ENCODE measurements around the gene SPOCK2. TPM values are rescaled to one million over a fixed set of nuclear protein-coding genes. Genes with fewer than 3 reads are reported as not detected.

SPOCK2 gene
- total and polyA plus RNA-seq, 2 of the 13 experiments (the other 11 are each of a cell fraction or from before 2014, with no cell fraction given) = 8.6 to 30.6 TPM

DNA sequence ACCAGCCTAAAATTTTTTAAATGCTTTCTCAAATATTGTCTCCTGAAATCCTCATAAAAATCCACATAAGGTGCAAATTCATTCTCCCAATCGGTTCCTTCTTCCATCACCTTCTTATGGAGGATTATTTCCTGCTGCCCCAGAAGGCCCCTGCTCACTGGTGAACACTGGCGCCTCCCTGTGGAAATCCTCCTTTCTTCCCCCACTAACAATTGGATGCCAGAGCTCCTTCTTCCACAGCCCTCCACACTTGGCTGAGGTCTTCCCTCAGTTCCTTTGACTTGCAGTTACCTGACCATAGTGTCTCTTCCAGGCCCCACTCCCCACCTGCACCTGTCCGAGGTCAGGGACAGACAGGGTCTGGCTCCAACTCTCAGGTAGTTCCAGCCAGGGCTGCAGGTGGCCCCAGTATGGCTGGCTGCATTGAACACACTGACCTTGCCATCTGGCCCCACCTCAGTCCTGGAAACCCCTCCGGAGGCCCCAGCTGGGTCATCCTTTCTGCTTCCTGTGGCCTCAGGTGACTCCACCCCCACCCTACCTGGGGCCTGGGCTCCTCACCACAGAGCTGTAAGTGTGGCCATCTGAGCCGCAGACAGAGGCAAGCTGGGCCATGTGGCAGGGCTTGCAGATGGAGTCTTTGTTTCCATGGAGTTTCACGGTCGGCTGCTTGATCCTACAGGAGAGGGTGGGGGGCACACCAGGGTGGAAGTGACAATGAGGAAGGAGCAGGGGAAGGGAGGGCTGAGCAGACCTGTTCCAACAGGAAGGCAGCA lies 18.4 kb downstream of the SPOCK2 start (continued):
- TF ChIP-seq, protein P1, sequence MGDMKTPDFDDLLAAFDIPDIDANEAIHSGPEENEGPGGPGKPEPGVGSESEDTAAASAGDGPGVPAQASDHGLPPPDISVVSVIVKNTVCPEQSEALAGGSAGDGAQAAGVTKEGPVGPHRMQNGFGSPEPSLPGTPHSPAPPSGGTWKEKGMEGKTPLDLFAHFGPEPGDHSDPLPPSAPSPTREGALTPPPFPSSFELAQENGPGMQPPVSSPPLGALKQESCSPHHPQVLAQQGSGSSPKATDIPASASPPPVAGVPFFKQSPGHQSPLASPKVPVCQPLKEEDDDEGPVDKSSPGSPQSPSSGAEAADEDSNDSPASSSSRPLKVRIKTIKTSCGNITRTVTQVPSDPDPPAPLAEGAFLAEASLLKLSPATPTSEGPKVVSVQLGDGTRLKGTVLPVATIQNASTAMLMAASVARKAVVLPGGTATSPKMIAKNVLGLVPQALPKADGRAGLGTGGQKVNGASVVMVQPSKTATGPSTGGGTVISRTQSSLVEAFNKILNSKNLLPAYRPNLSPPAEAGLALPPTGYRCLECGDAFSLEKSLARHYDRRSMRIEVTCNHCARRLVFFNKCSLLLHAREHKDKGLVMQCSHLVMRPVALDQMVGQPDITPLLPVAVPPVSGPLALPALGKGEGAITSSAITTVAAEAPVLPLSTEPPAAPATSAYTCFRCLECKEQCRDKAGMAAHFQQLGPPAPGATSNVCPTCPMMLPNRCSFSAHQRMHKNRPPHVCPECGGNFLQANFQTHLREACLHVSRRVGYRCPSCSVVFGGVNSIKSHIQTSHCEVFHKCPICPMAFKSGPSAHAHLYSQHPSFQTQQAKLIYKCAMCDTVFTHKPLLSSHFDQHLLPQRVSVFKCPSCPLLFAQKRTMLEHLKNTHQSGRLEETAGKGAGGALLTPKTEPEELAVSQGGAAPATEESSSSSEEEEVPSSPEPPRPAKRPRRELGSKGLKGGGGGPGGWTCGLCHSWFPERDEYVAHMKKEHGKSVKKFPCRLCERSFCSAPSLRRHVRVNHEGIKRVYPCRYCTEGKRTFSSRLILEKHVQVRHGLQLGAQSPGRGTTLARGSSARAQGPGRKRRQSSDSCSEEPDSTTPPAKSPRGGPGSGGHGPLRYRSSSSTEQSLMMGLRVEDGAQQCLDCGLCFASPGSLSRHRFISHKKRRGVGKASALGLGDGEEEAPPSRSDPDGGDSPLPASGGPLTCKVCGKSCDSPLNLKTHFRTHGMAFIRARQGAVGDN (CRISPR knock-in tag; IDR thresholded peaks at IDR 0.05) = peak; percentile 64
- TF ChIP-seq, protein P2, sequence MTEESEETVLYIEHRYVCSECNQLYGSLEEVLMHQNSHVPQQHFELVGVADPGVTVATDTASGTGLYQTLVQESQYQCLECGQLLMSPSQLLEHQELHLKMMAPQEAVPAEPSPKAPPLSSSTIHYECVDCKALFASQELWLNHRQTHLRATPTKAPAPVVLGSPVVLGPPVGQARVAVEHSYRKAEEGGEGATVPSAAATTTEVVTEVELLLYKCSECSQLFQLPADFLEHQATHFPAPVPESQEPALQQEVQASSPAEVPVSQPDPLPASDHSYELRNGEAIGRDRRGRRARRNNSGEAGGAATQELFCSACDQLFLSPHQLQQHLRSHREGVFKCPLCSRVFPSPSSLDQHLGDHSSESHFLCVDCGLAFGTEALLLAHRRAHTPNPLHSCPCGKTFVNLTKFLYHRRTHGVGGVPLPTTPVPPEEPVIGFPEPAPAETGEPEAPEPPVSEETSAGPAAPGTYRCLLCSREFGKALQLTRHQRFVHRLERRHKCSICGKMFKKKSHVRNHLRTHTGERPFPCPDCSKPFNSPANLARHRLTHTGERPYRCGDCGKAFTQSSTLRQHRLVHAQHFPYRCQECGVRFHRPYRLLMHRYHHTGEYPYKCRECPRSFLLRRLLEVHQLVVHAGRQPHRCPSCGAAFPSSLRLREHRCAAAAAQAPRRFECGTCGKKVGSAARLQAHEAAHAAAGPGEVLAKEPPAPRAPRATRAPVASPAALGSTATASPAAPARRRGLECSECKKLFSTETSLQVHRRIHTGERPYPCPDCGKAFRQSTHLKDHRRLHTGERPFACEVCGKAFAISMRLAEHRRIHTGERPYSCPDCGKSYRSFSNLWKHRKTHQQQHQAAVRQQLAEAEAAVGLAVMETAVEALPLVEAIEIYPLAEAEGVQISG (CRISPR knock-in tag; IDR thresholded peaks at IDR 0.05) = no peak
- TF ChIP-seq, protein P3, sequence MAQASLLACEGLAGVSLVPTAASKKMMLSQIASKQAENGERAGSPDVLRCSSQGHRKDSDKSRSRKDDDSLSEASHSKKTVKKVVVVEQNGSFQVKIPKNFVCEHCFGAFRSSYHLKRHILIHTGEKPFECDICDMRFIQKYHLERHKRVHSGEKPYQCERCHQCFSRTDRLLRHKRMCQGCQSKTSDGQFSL (CRISPR knock-in tag; IDR thresholded peaks at IDR 0.05) = 0 out of 2 replicates have a peak, but pooled peaks have one; percentile 16
- TF ChIP-seq SMC3 (IDR thresholded peaks at IDR 0.05; ENCODE audit: low read length) (peak; percentile 49; the same call in 1 of the 2 replicates), RCOR2 (CRISPR knock-in tag; IDR thresholded peaks at IDR 0.05) (no peak), SIN3A (IDR thresholded peaks at IDR 0.05; ENCODE audit: borderline replicate concordance, low read depth, low read length) (no peak), MXD4 (CRISPR knock-in tag; IDR thresholded peaks at IDR 0.05) (0 out of 2 replicates have a peak, but pooled peaks have one; percentile 36), SALL1 (CRISPR knock-in tag; IDR thresholded peaks at IDR 0.05) (0 out of 2 replicates have a peak, but pooled peaks have one; percentile 15), ZNF629 (CRISPR knock-in tag; conservative IDR thresholded peaks at IDR 0.05) (no peak)
- TF ChIP-seq, protein P4, sequence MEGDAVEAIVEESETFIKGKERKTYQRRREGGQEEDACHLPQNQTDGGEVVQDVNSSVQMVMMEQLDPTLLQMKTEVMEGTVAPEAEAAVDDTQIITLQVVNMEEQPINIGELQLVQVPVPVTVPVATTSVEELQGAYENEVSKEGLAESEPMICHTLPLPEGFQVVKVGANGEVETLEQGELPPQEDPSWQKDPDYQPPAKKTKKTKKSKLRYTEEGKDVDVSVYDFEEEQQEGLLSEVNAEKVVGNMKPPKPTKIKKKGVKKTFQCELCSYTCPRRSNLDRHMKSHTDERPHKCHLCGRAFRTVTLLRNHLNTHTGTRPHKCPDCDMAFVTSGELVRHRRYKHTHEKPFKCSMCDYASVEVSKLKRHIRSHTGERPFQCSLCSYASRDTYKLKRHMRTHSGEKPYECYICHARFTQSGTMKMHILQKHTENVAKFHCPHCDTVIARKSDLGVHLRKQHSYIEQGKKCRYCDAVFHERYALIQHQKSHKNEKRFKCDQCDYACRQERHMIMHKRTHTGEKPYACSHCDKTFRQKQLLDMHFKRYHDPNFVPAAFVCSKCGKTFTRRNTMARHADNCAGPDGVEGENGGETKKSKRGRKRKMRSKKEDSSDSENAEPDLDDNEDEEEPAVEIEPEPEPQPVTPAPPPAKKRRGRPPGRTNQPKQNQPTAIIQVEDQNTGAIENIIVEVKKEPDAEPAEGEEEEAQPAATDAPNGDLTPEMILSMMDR (CRISPR knock-in tag; IDR thresholded peaks at IDR 0.05) = peak; percentile 52
- TF ChIP-seq, protein P5, sequence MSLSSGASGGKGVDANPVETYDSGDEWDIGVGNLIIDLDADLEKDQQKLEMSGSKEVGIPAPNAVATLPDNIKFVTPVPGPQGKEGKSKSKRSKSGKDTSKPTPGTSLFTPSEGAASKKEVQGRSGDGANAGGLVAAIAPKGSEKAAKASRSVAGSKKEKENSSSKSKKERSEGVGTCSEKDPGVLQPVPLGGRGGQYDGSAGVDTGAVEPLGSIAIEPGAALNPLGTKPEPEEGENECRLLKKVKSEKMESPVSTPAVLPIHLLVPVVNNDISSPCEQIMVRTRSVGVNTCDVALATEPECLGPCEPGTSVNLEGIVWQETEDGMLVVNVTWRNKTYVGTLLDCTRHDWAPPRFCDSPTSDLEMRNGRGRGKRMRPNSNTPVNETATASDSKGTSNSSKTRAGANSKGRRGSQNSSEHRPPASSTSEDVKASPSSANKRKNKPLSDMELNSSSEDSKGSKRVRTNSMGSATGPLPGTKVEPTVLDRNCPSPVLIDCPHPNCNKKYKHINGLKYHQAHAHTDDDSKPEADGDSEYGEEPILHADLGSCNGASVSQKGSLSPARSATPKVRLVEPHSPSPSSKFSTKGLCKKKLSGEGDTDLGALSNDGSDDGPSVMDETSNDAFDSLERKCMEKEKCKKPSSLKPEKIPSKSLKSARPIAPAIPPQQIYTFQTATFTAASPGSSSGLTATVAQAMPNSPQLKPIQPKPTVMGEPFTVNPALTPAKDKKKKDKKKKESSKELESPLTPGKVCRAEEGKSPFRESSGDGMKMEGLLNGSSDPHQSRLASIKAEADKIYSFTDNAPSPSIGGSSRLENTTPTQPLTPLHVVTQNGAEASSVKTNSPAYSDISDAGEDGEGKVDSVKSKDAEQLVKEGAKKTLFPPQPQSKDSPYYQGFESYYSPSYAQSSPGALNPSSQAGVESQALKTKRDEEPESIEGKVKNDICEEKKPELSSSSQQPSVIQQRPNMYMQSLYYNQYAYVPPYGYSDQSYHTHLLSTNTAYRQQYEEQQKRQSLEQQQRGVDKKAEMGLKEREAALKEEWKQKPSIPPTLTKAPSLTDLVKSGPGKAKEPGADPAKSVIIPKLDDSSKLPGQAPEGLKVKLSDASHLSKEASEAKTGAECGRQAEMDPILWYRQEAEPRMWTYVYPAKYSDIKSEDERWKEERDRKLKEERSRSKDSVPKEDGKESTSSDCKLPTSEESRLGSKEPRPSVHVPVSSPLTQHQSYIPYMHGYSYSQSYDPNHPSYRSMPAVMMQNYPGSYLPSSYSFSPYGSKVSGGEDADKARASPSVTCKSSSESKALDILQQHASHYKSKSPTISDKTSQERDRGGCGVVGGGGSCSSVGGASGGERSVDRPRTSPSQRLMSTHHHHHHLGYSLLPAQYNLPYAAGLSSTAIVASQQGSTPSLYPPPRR (CRISPR knock-in tag; IDR thresholded peaks at IDR 0.05; ENCODE audit: borderline replicate concordance) = peak; percentile 43; the same call in 1 of the 2 replicates
- TF ChIP-seq, protein P6, sequence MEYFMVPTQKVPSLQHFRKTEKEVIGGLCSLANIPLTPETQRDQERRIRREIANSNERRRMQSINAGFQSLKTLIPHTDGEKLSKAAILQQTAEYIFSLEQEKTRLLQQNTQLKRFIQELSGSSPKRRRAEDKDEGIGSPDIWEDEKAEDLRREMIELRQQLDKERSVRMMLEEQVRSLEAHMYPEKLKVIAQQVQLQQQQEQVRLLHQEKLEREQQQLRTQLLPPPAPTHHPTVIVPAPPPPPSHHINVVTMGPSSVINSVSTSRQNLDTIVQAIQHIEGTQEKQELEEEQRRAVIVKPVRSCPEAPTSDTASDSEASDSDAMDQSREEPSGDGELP (IDR thresholded peaks at IDR 0.05; ENCODE audit: borderline replicate concordance, low read depth) = peak; percentile 36; the same call in 1 of the 2 replicates

Measured in HepG2 (cell line).